H9 (cell line): Measurements from ENCODE around the gene ZC3HAV1L. TPM values are rescaled to one million over a fixed set of nuclear protein-coding genes. Genes with fewer than 3 reads are reported as not detected.

Experiments used
- DNase-seq: peaks from one replicate; pipeline ENCODE4 v3.0.0-alpha.2; 2017
- H2AFZ ChIP-seq: one replicate; pipeline ENCODE4 v1.6.1; 2013; ENCODE audit warnings: mild to moderate bottlenecking, low read length, control low read depth, moderate library complexity
- H2AK5ac ChIP-seq: 2 replicates; pipeline ENCODE4 v1.6.1; 2013; ENCODE audit warnings: low read length, control low read depth, mixed read lengths; ENCODE audit not compliant: insufficient read length
- H2BK120ac ChIP-seq: one replicate; pipeline ENCODE4 v1.6.1; 2013; ENCODE audit warnings: low read depth, mild to moderate bottlenecking, low read length, control low read depth, inconsistent platforms; ENCODE audit not compliant: poor library complexity, severe bottlenecking
- H2BK12ac ChIP-seq: 2 replicates; pipeline ENCODE4 v1.6.1; 2013; ENCODE audit warnings: low read length, control low read depth, mixed read lengths, low read depth; ENCODE audit not compliant: insufficient read length
- H2BK15ac ChIP-seq: 2 replicates; pipeline ENCODE4 v1.6.1; 2013; ENCODE audit warnings: low read depth, low read length, control low read depth
- H2BK20ac ChIP-seq: one replicate; pipeline ENCODE4 v1.6.1; 2013; ENCODE audit warnings: low read depth, mild to moderate bottlenecking, low read length, control low read depth, inconsistent platforms; ENCODE audit not compliant: poor library complexity, severe bottlenecking
- H2BK5ac ChIP-seq: 2 replicates; pipeline ENCODE4 v1.6.1; 2013; ENCODE audit warnings: low read length, control low read depth, mixed read lengths; ENCODE audit not compliant: insufficient read length
- H3K14ac ChIP-seq: 2 replicates; pipeline ENCODE4 v1.6.1; 2013; ENCODE audit warnings: low read length, control low read depth; ENCODE audit not compliant: insufficient read depth
- H3K18ac ChIP-seq: 2 replicates; pipeline ENCODE4 v1.6.1; 2013; ENCODE audit warnings: low read depth, mild to moderate bottlenecking, mixed read lengths, low read length, control low read depth; ENCODE audit not compliant: insufficient read length
- H3K23ac ChIP-seq: 2 replicates; pipeline ENCODE4 v1.6.1; 2013; ENCODE audit warnings: low read length, control low read depth, mixed read lengths, low read depth; ENCODE audit not compliant: insufficient read length
- H3K23me2 ChIP-seq: 2 replicates; pipeline ENCODE4 v1.6.1; 2013; ENCODE audit warnings: low read depth, mild to moderate bottlenecking, mixed read lengths, low read length, control low read depth; ENCODE audit not compliant: insufficient read length, poor library complexity, severe bottlenecking
- H3K27ac ChIP-seq: 2 replicates; pipeline ENCODE4 v1.5.1; 2013; ENCODE audit warnings: low read length, control low read depth, mixed read lengths, low read depth; ENCODE audit not compliant: insufficient read length
- H3K27me3 ChIP-seq: 2 replicates; pipeline ENCODE4 v1.6.1; 2013; ENCODE audit warnings: low read length, control low read depth, inconsistent platforms; ENCODE audit not compliant: insufficient read depth
- H3K4ac ChIP-seq: 2 replicates; pipeline ENCODE4 v1.6.1; 2013; ENCODE audit warnings: low read depth, mild to moderate bottlenecking, control low read depth, inconsistent platforms, low read length, moderate library complexity
- H3K4me1 ChIP-seq: 2 replicates; pipeline ENCODE4 v1.6.1; 2013; ENCODE audit warnings: low read length, control low read depth, inconsistent platforms; ENCODE audit not compliant: insufficient read depth
- H3K4me2 ChIP-seq: 2 replicates; pipeline ENCODE4 v1.6.1; 2013; ENCODE audit warnings: low read length, control low read depth, mixed read lengths; ENCODE audit not compliant: insufficient read length, insufficient read depth
- H3K56ac ChIP-seq: 2 replicates; pipeline ENCODE4 v1.6.1; 2013; ENCODE audit warnings: low read depth, mild to moderate bottlenecking, mixed read lengths, low read length, control low read depth; ENCODE audit not compliant: insufficient read length
- H3K79me1 ChIP-seq: 2 replicates; pipeline ENCODE4 v1.6.1; 2013; ENCODE audit warnings: low read depth, mild to moderate bottlenecking, moderate library complexity, low read length, control low read depth, inconsistent platforms; ENCODE audit not compliant: insufficient read depth, poor library complexity, severe bottlenecking
- H3K79me2 ChIP-seq: 2 replicates; pipeline ENCODE4 v1.6.1; 2013; ENCODE audit warnings: low read length, control low read depth, inconsistent platforms; ENCODE audit not compliant: insufficient read depth
- H3K9ac ChIP-seq: 2 replicates; pipeline ENCODE4 v1.6.1; 2013; ENCODE audit warnings: low read length, control low read depth, mixed read lengths; ENCODE audit not compliant: insufficient read length; ENCODE audit errors: extremely low read depth
- H3K9me3 ChIP-seq: one replicate; pipeline ENCODE4 v1.6.1; 2013; ENCODE audit warnings: low read depth, low read length, inconsistent platforms; ENCODE audit not compliant: control insufficient read depth
- H3T11ph ChIP-seq: one replicate; pipeline ENCODE4 v1.6.1; 2013; ENCODE audit warnings: mild to moderate bottlenecking, low read length, control low read depth, inconsistent platforms
- H4K20me1 ChIP-seq: one replicate; pipeline ENCODE4 v1.6.1; 2013; ENCODE audit not compliant: control insufficient read depth, insufficient read length, insufficient read depth
- H4K5ac ChIP-seq: 2 replicates; pipeline ENCODE4 v1.6.1; 2013; ENCODE audit warnings: low read depth, mild to moderate bottlenecking, mixed read lengths, low read length, control low read depth; ENCODE audit not compliant: insufficient read length
- H4K8ac ChIP-seq: replicated peaks from 2 replicates; pipeline ENCODE4 v1.6.1; 2013; ENCODE audit warnings: low read length, control low read depth, mixed read lengths, low read depth; ENCODE audit not compliant: insufficient read length
- H4K91ac ChIP-seq: 2 replicates; pipeline ENCODE4 v1.6.1; 2013; ENCODE audit warnings: low read depth, mild to moderate bottlenecking, moderate library complexity, mixed read lengths, low read length, control low read depth; ENCODE audit not compliant: insufficient read length
- H3K27ac Mint-ChIP-seq, 3 experiments: 2 replicates in 2 of 3; 3 replicates in 1 of 3; pipeline ENCODE4 v1.8.0; 2020 to 2021; ENCODE audit warnings: mixed read lengths in 3 of 3, mild to moderate bottlenecking in 1 of 3, moderate library complexity in 1 of 3
- H3K27me3 Mint-ChIP-seq: 2 replicates; pipeline ENCODE4 v1.8.0; 2021; ENCODE audit warnings: low read depth, mild to moderate bottlenecking, moderate library complexity, mixed read lengths
- H3K36me3 Mint-ChIP-seq, 3 experiments: 2 replicates in 2 of 3; 3 replicates in 1 of 3; pipeline ENCODE4 v1.8.0; 2020 to 2021; ENCODE audit warnings: low read depth in 3 of 3, mixed read lengths in 3 of 3; ENCODE audit not compliant: insufficient read depth in 1 of 3
- H3K4me1 Mint-ChIP-seq, 2 experiments: 2 replicates each; pipeline ENCODE4 v1.8.0; 2020; ENCODE audit warnings: mixed read lengths in 2 of 2
- H3K4me3 Mint-ChIP-seq, 2 experiments: 2 replicates in 1 of 2; 3 replicates in 1 of 2; pipeline ENCODE4 v1.8.0; 2020 to 2021; ENCODE audit warnings: mild to moderate bottlenecking in 2 of 2, mixed read lengths in 2 of 2, moderate library complexity in 1 of 2
- H3K9me3 Mint-ChIP-seq, 2 experiments: 2 replicates in 1 of 2; 3 replicates in 1 of 2; pipeline ENCODE4 v1.8.0; 2020; ENCODE audit warnings: mild to moderate bottlenecking in 2 of 2, mixed read lengths in 2 of 2, moderate library complexity in 1 of 2
- WGBS: extraction: QIAGEN DNeasy Blood & Tissue Kit; methylation state at CpG from one replicate; pipeline ENCODE4 v1.1.7; 2013; ENCODE audit warnings: missing lambda C conversion rate, low lambda C conversion rate, mixed read lengths; ENCODE audit not compliant: insufficient read length; ENCODE audit errors: extremely low coverage; 5-methylcytosine and 5-hydroxymethylcytosine counted together
- total RNA-seq: library from RNA; stranded (reverse); gene quantifications from 2 replicates; pipeline ENCODE4 v1.2.1, GENCODE V29; 2021
- TF ChIP-seq, protein P1 (sequence below): fragments of 200-600 bp; sonication (generic); conservative IDR thresholded peaks from 3 replicates; pipeline ENCODE4 v1.8.0; 2021; ENCODE audit warnings: antibody characterized with exemption, mild to moderate bottlenecking

ZC3HAV1L gene
- total RNA-seq, 1 experiment from 2014 or later: not detected

DNA sequence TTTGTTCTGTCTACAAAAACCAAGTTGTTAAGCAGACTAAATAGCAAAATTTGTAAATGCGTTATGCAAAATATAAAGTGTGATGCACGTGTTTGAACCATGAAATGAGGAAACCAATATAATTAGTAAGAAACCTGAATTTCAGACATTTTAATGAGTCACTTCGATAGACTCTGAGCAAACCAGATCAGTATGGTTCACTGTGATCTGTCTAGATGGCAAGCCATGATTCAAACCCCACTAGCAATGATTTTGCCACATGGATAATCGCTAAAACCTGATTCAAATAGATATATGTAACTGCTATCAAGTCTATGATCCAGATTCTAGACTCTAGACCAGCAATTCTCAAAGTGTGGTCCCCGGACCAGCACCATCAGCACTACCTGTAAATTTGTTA lies 48.9 kb upstream of the ZC3HAV1L start:
- Histone ChIP-seq H3K4ac (no peak overlapping the region), H3K27me3 (no peaks in the 10 kb centered on the region), H3T11ph (no peak overlapping the region), H3K27ac (no peak overlapping the region), H4K20me1 (no peaks in the 10 kb centered on the region), H3K9ac (no peak overlapping the region), H3K4me2 (no peak overlapping the region), H2BK15ac (no peak overlapping the region), H4K91ac (no peak overlapping the region), H2AK5ac (no peak overlapping the region), H2BK5ac (no peak overlapping the region), H3K4me1 (no peaks in the 10 kb centered on the region), H2BK120ac (no peak overlapping the region), H4K5ac (no peak overlapping the region), H3K56ac (no peak overlapping the region), H3K23ac (no peak overlapping the region), H3K18ac (no peak overlapping the region), H2BK20ac (no peak overlapping the region), H3K79me1 (no peaks in the 10 kb centered on the region), H3K23me2 (no peaks in the 10 kb centered on the region), H2BK12ac (no peak overlapping the region), H3K14ac (no peak overlapping the region), H3K79me2 (no peaks in the 10 kb centered on the region), H3K9me3 (no peaks in the 10 kb centered on the region), H2AFZ (no peak overlapping the region), H4K8ac (no peak overlapping the region)
- TF ChIP-seq, protein P1, sequence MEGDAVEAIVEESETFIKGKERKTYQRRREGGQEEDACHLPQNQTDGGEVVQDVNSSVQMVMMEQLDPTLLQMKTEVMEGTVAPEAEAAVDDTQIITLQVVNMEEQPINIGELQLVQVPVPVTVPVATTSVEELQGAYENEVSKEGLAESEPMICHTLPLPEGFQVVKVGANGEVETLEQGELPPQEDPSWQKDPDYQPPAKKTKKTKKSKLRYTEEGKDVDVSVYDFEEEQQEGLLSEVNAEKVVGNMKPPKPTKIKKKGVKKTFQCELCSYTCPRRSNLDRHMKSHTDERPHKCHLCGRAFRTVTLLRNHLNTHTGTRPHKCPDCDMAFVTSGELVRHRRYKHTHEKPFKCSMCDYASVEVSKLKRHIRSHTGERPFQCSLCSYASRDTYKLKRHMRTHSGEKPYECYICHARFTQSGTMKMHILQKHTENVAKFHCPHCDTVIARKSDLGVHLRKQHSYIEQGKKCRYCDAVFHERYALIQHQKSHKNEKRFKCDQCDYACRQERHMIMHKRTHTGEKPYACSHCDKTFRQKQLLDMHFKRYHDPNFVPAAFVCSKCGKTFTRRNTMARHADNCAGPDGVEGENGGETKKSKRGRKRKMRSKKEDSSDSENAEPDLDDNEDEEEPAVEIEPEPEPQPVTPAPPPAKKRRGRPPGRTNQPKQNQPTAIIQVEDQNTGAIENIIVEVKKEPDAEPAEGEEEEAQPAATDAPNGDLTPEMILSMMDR: no peak
- Mint-ChIP-seq H3K36me3 (peaks cover 40 to 79% (median 46%) of the 10 kb centered on the region in 3 experiments), H3K9me3 (peaks cover 0 to 4% of the 10 kb centered on the region in 2 experiments; a peak in 1 of 5 replicates), H3K27ac (no peak overlapping the region), H3K4me1 (no peaks in the 10 kb centered on the region), H3K4me3 (no peak overlapping the region), H3K27me3 (no peaks in the 10 kb centered on the region)
- DNase-seq: no peak
- WGBS: no CpG with 5 or more reads among the region's 5 CpGs
